ENCODE data around the gene MAGOH.

The MAGOH gene

GRCh38 chr1:53183095-53183990 is 55.0 kb downstream of the MAGOH start:
- DNase-seq: no peak

DNA sequence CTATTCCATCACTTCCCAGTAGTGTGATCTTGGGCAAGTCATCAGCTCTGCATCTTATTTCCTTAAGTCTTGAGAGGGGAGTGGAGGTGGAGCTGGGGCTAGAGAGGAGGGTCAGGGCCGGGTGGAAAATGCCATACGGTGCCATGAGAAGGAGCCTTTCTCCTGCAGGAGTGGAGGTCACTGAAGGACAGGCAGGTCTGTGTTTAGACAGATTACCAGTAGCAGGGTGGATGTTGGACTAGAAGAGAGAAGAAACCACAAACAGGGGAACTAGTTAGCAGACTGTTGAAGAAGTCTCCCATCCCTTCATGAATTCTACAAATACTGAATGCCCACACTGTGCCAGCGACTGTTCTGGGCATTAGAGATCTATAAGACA is 55.6 kb downstream of the MAGOH start:
- DNase-seq: no peak

- DNase-seq: peak; percentile 58
Observed at GRCh38 chr1:53182111-53182593, 56.2 kb downstream of the MAGOH start.

GRCh38 chr1:53180951-53181350 is 57.4 kb downstream of the MAGOH start:
- no peak for DNase-seq

GRCh38 chr1:53180226-53180625 is 58.1 kb downstream of the MAGOH start:
- DNase-seq: no peak
